ENCODE measurements around the gene PTPRZ1.

Gene PTPRZ1

DNA sequence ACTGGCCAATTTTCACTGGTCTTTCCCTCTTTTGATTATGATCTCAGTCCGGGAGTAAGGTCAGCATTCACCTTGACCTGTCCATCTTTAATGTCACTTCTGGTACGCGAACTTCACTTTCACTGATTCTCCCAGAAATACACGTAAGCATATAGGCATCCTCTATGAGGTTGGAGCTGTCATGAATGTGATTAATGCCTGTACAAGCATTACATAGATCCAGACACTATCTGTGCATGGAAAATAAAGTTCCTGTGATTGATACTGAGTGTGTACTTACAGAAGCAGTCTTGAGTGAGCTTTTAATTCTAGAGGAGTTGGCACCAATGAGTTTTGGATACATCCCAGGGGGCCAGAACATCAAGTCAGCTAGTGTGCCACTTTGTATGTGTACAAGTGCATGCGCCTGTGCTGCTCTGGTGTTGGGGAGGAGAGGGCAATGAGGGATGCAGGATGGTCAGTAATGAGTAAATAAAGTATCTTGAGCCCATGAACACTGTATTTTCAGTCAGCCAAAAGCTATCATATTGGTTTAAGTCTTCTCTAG is 6.0 kb downstream of the PTPRZ1 start:
- H3K9me3 Mint-ChIP-seq: no peaks in the 10 kb centered on the region
- peaks cover 15% of the 10 kb centered on the region for H3K27me3 Mint-ChIP-seq
- DNase-seq (no peak), ATAC-seq (no peak)
- H3K27ac Mint-ChIP-seq: no peak overlapping the region
- H3K4me3 Mint-ChIP-seq: no peak overlapping the region
- no peaks in the 10 kb centered on the region for H3K4me1 Mint-ChIP-seq

DNA sequence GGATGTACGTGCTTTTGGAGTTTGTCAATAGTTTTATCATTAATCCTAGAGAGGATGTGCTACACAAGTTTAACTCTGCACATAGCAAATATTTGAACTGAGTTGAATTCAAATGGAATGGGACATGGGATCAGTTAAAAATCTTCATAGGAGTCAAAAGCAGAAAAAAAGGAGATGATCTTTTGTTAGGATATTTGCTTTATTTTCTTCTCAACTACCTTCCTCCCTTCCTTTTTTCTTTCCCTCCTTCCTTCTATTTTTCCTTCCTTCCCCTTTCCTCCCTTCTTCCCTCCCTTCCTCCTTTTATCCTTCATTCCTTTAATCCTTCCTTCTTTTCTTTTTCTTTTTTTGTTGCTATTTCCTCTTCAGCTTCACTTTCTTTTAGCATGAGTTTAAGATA is 6.6 kb downstream of the PTPRZ1 start:
- H3K4me3 Mint-ChIP-seq: no peak overlapping the region
- H3K27me3 Mint-ChIP-seq: peaks cover 9% of the 10 kb centered on the region

DNA sequence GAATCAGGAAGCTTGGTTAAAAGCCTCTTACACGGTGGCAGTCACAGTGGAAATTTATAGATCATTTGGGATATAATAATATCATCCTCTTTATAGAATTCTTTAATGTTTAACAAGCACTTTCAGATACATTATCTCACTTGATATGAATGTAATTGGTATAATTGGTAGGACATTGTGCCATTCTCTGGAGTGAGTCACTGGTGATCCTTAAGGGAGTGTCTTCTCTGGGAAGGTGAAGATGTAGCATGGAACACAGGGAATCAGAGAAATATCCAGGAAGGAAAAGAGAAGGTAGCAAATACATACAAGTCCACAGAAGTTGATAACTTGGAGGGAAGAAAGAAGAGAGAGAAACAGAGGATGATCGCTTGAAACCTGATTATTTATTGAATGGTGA is 9.8 kb downstream of the PTPRZ1 start:
- DNase-seq: no peak
- no peak overlapping the region for H3K27ac Mint-ChIP-seq
- H3K9me3 Mint-ChIP-seq: peaks cover 0 to 6% of the 10 kb centered on the region in 2 donors
- no peak overlapping the region for H3K4me3 Mint-ChIP-seq
- no peaks in the 10 kb centered on the region for H3K27me3 Mint-ChIP-seq
- no peaks in the 10 kb centered on the region for H3K4me1 Mint-ChIP-seq
- ATAC-seq: no peak

More for the DNA sequence above, 6.6 kb downstream of the PTPRZ1 start:
- Mint-ChIP-seq H3K4me1 (no peaks in the 10 kb centered on the region), H3K27ac (no peak overlapping the region), H3K9me3 (no peaks in the 10 kb centered on the region)
- no peak for DNase-seq
- ATAC-seq: no peak

DNA sequence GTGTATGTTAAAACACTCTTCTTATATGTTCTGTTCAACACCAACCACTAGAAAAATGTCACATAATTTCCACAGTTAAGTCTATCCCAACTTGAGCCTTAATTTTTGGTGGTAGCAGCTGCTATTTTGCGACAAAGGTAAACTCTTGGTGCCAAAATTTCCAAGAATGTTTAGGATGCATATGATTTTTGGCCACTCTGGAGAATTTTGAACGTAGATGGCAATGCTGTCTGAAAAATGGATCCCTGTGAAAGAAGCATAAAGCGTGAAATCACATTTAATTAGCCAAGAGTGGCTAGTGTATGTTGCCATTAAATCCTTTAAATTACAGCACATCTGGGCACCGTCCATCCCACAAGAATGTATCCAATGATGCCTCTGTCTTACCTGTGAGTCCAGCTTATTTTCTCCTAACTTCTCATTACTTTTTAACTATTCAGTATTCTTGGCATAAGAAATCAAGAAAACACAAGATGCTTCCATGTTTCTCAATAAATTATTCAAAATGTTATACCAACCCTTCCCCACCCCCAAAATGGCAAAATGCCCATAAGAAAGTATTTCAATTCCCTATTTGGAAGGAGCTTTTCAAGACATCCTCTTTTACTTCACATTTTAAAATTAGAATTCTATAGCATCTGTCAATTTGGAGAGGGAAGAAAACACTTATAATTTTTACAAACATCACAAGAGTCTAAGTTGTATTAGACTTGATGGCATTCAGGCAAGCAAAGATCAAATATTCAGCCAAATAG is 12.4 kb downstream of the PTPRZ1 start:
- no peak overlapping the region for H3K27ac Mint-ChIP-seq
- no peak overlapping the region for H3K4me3 Mint-ChIP-seq
- DNase-seq (no peak), ATAC-seq (no peak)
- H3K9me3 Mint-ChIP-seq: peaks cover 0 to 6% of the 10 kb centered on the region in 2 donors
- no peaks in the 10 kb centered on the region for H3K4me1 Mint-ChIP-seq
- H3K27me3 Mint-ChIP-seq: no peaks in the 10 kb centered on the region

- H3K4me1 Mint-ChIP-seq: no peaks in the 10 kb centered on the region
- no peak for ATAC-seq
- no peak overlapping the region for H3K27ac Mint-ChIP-seq
- peaks cover 0 to 6% of the 10 kb centered on the region in 2 donors for H3K9me3 Mint-ChIP-seq
- no peak overlapping the region for H3K4me3 Mint-ChIP-seq
- DNase-seq: no peak
- no peaks in the 10 kb centered on the region for H3K27me3 Mint-ChIP-seq
These were observed 14.7 kb downstream of the PTPRZ1 start for GRCh38 chr7:121887634-121888033.

DNA sequence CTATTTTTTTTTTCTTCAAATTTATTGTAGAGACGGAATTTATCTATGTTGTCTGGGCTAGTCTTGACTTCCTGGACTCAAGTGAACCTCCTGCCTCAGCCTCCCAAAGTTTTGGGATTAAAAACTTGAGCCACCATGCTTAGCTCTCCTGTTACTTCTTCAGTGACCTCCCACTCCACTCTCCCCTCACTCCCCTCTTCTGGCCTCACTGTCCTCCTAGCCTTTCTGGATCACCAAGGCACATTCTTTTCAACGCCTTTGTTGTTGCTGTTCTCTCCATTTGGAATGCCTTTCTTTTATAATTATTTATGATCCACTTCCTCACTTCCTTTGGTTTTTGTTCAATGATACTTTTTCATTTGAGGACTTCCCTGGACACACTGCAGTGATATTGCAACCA is 17.9 kb downstream of the PTPRZ1 start:
- Mint-ChIP-seq H3K9me3 (peaks cover 0 to under 1% of the 10 kb centered on the region in 2 donors), H3K4me1 (no peaks in the 10 kb centered on the region), H3K27ac (no peak overlapping the region), H3K27me3 (no peaks in the 10 kb centered on the region), H3K4me3 (no peak overlapping the region)
- DNase-seq: no peak
- ATAC-seq: no peak

DNA sequence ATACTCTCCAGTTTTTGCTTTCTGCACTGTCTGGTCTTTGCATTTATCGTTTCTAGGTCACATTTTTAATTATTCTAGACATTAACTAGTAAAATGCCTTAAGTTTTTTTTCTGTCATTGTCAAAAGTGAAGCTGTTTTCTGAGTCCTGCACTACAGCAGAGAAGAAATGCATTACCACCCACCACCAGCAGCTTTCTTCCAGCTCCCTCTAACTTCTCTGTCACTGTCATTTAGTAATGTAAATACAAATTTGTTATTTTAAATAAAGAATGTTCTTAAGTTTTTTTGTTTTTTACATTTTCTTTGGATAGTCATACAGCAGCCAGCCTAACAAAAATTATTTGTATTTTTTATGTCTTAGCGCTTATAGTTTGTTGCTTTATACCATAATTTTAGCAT is 18.8 kb downstream of the PTPRZ1 start:
- H3K27me3 Mint-ChIP-seq: no peaks in the 10 kb centered on the region
- H3K27ac Mint-ChIP-seq: no peak overlapping the region
- DNase-seq: no peak
- no peaks in the 10 kb centered on the region for H3K4me1 Mint-ChIP-seq
- H3K4me3 Mint-ChIP-seq: no peak overlapping the region
- ATAC-seq: no peak
- H3K9me3 Mint-ChIP-seq: no peaks in the 10 kb centered on the region

- ATAC-seq (no peak), DNase-seq (no peak)
- Mint-ChIP-seq H3K27me3 (no peaks in the 10 kb centered on the region), H3K27ac (no peak overlapping the region), H3K9me3 (peaks cover 0 to 8% of the 10 kb centered on the region in 2 donors), H3K4me1 (no peaks in the 10 kb centered on the region), H3K4me3 (no peak overlapping the region)
These were observed 28.1 kb downstream of the PTPRZ1 start for GRCh38 chr7:121901026-121901425.

- DNase-seq (no peak), ATAC-seq (no peak)
- no peak overlapping the region for H3K27ac Mint-ChIP-seq
- H3K27me3 Mint-ChIP-seq: no peaks in the 10 kb centered on the region
- peaks cover 0 to 4% of the 10 kb centered on the region in 2 donors for H3K9me3 Mint-ChIP-seq
- no peaks in the 10 kb centered on the region for H3K4me1 Mint-ChIP-seq
- H3K4me3 Mint-ChIP-seq: no peak overlapping the region
These were observed 31.2 kb downstream of the PTPRZ1 start for GRCh38 chr7:121904120-121904519.

GRCh38 chr7:121908042-121908441 is 35.1 kb downstream of the PTPRZ1 start:
- no peak for DNase-seq
- Mint-ChIP-seq H3K4me3 (no peak overlapping the region), H3K27me3 (no peaks in the 10 kb centered on the region), H3K27ac (no peak overlapping the region), H3K9me3 (no peaks in the 10 kb centered on the region), H3K4me1 (no peaks in the 10 kb centered on the region)
- no peak for ATAC-seq

DNA sequence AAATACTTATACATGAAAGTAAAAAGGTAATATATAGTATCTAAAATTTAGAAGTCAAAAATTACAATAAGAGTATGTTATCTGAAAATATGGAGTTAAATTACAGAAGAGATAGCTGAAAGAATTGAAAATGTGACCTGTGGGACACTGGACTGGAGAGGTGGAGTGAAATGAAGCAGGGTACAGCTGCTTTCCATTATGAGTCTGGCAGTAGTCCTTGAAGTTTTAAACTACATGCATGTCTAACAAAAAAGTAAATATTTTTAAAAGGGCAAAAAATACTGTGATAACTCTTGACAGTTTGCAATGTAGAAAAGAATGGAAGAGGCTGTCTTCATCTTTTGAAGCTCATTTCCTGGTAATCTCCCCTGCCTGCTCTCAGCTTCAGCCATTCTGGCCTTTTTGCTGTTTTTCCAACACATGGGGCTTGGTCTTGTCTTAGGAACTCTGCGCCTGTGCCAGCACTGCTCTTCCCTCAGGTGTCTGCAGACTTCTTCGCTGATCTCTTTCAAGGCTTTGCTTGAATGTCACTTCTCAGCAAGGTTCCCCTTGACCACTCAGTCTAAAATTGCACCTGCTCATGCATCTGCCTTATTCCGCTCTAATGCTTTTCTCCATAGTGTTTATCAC is 36.9 kb downstream of the PTPRZ1 start:
- DNase-seq (no peak), ATAC-seq (no peak)
- H3K27ac Mint-ChIP-seq: no peak overlapping the region
- no peak overlapping the region for H3K4me3 Mint-ChIP-seq
- H3K4me1 Mint-ChIP-seq: no peaks in the 10 kb centered on the region
- no peaks in the 10 kb centered on the region for H3K27me3 Mint-ChIP-seq
- H3K9me3 Mint-ChIP-seq: peaks cover 0 to 4% of the 10 kb centered on the region in 2 donors

- ATAC-seq: no peak
- DNase-seq: no peak
- H3K4me3 Mint-ChIP-seq: no peak overlapping the region
- H3K9me3 Mint-ChIP-seq: peaks cover 0 to 4% of the 10 kb centered on the region in 2 donors
- H3K4me1 Mint-ChIP-seq: no peaks in the 10 kb centered on the region
- H3K27me3 Mint-ChIP-seq: no peaks in the 10 kb centered on the region
- no peak overlapping the region for H3K27ac Mint-ChIP-seq
These were observed 41.1 kb downstream of the PTPRZ1 start for GRCh38 chr7:121913947-121914675.

- H3K4me3 Mint-ChIP-seq: no peak overlapping the region
- no peaks in the 10 kb centered on the region for H3K27me3 Mint-ChIP-seq
- no peak for ATAC-seq
- peaks cover 0 to 4% of the 10 kb centered on the region in 2 donors for H3K9me3 Mint-ChIP-seq
- no peaks in the 10 kb centered on the region for H3K4me1 Mint-ChIP-seq
- no peak overlapping the region for H3K27ac Mint-ChIP-seq
- no peak for DNase-seq
These were observed 41.8 kb downstream of the PTPRZ1 start for GRCh38 chr7:121914676-121915279.

DNA sequence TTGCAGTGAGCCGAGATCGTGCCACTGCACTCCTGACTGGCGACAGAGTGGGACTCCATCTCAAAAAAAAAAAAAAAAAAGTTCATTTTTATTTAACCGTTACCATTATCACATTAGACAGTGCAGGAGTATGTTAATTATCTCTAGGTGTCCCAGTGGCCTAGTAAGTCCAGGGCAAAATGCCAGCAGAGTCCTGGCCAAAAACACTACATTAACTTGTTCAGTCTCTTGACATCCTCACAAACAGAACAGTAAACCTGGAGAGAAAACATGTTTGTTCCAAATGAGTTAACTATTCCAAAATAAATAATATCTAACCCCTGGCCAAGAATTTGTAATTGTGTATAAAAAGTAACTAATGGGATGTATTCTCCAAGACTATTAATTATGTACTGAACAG is 43.2 kb downstream of the PTPRZ1 start:
- ATAC-seq (no peak), DNase-seq (no peak)
- Mint-ChIP-seq H3K4me1 (no peaks in the 10 kb centered on the region), H3K27me3 (no peaks in the 10 kb centered on the region), H3K9me3 (peaks cover 0 to 4% of the 10 kb centered on the region in 2 donors), H3K4me3 (no peak overlapping the region), H3K27ac (no peak overlapping the region)

DNA sequence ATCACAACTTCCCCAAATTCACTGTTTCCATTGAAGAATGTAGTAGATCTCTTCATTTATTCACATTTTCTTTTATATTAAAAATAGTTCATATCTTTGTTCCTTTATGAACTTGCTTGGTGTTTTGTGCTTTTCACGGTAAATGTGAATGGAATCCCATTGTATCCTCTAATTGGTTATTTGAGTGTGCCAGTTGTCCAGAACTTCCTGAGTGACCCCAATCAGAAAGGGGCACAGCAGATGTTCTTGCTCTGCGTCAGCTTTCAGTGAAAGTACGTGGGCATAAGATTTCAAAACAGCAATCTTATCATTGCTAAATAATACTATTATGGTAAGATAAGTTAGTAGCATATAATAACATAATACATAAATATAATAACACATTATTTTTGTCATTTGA is 47.0 kb downstream of the PTPRZ1 start:
- Mint-ChIP-seq H3K4me1 (no peaks in the 10 kb centered on the region), H3K27ac (no peak overlapping the region), H3K27me3 (no peaks in the 10 kb centered on the region), H3K4me3 (no peak overlapping the region), H3K9me3 (no peaks in the 10 kb centered on the region)
- no peak for ATAC-seq
- DNase-seq: no peak
